Neuronal stem cell (in vitro differentiated cells): ENCODE results near the gene CDC20B. TPM values are rescaled to one million over a fixed set of nuclear protein-coding genes. Genes with fewer than 3 reads are reported as not detected.

ENCODE experiments used
- DNase-seq: peaks from one replicate; pipeline ENCODE4 v3.0.0-alpha.2; 2013; ENCODE audit warnings: low spot score
- H2AFZ ChIP-seq: one replicate; pipeline ENCODE4 v1.6.1; 2013; ENCODE audit warnings: mild to moderate bottlenecking, low read length, inconsistent platforms
- H2AK5ac ChIP-seq: 2 replicates; pipeline ENCODE4 v1.6.1; 2013; ENCODE audit warnings: low read depth, mild to moderate bottlenecking, inconsistent platforms, low read length, moderate library complexity, mixed read lengths
- H2BK120ac ChIP-seq: 2 replicates; pipeline ENCODE4 v1.6.1; 2013; ENCODE audit warnings: low read depth, mild to moderate bottlenecking, inconsistent platforms, low read length, moderate library complexity, mixed read lengths
- H2BK12ac ChIP-seq: one replicate; pipeline ENCODE4 v1.6.1; 2013; ENCODE audit warnings: low read length, inconsistent platforms
- H2BK15ac ChIP-seq: 2 replicates; pipeline ENCODE4 v1.6.1; 2013; ENCODE audit warnings: mild to moderate bottlenecking, low read length, inconsistent platforms, mixed read lengths
- H2BK5ac ChIP-seq: one replicate; pipeline ENCODE4 v1.6.1; 2013; ENCODE audit warnings: inconsistent platforms, mild to moderate bottlenecking, low read length, moderate library complexity
- H3K14ac ChIP-seq: one replicate; pipeline ENCODE4 v1.6.1; 2013; ENCODE audit warnings: low read length, inconsistent platforms
- H3K18ac ChIP-seq: 2 replicates; pipeline ENCODE4 v1.6.1; 2013; ENCODE audit warnings: low read length, inconsistent platforms
- H3K23ac ChIP-seq: 2 replicates; pipeline ENCODE4 v1.6.1; 2013; ENCODE audit warnings: low read depth, mild to moderate bottlenecking, mixed read lengths, low read length, inconsistent platforms; ENCODE audit not compliant: poor library complexity
- H3K27ac ChIP-seq: replicated peaks from 3 replicates; pipeline ENCODE4 v1.5.1; 2013; ENCODE audit warnings: low read length, inconsistent platforms
- H3K27me3 ChIP-seq, 3 experiments: 2 replicates each; pipeline ENCODE4 v1.6.1; 2013; ENCODE audit warnings: low read length in 3 of 3, mild to moderate bottlenecking in 2 of 3, inconsistent platforms in 1 of 3, low read depth in 1 of 3, mixed read lengths in 1 of 3, moderate library complexity in 1 of 3; ENCODE audit not compliant: control insufficient read depth in 3 of 3, insufficient read depth in 3 of 3
- H3K36me3 ChIP-seq, 2 donors: replicated peaks in 1 of 2; 2 replicates each; pipeline ENCODE4 v1.6.1; 2013; ENCODE audit warnings: low read length in 2 of 2; ENCODE audit not compliant: control insufficient read depth in 2 of 2, insufficient read depth in 2 of 2
- H3K4ac ChIP-seq: 2 replicates; pipeline ENCODE4 v1.6.1; 2013; ENCODE audit warnings: inconsistent platforms, mild to moderate bottlenecking, low read length, moderate library complexity
- H3K4me1 ChIP-seq, 2 donors: 1 replicate in 1 of 2; 2 replicates in 1 of 2; pipeline ENCODE4 v1.6.1; 2013; ENCODE audit warnings: low read length in 2 of 2, low read depth in 1 of 2; ENCODE audit not compliant: control insufficient read depth in 2 of 2, insufficient read depth in 1 of 2
- H3K4me2 ChIP-seq: one replicate; pipeline ENCODE4 v1.6.1; 2013; ENCODE audit warnings: mild to moderate bottlenecking, low read length, inconsistent platforms; ENCODE audit not compliant: insufficient read depth, poor library complexity, severe bottlenecking
- H3K4me3 ChIP-seq, 2 donors: 2 replicates each; pipeline ENCODE4 v1.5.1; 2013; ENCODE audit warnings: low read length in 2 of 2, mild to moderate bottlenecking in 2 of 2, inconsistent platforms in 1 of 2, moderate library complexity in 1 of 2
- H3K79me1 ChIP-seq: one replicate; pipeline ENCODE4 v1.6.1; 2013; ENCODE audit warnings: low read depth, mild to moderate bottlenecking, inconsistent platforms, low read length, moderate library complexity
- H3K9ac ChIP-seq: one replicate; pipeline ENCODE4 v1.6.1; 2013; ENCODE audit warnings: mild to moderate bottlenecking, low read depth, low read length, inconsistent platforms; ENCODE audit not compliant: poor library complexity
- H3K9me3 ChIP-seq, 2 donors: replicated peaks in 1 of 2; 2 replicates each; pipeline versions ENCODE3 to v1.6.1; 2013; ENCODE audit warnings: low read length in 2 of 2, mild to moderate bottlenecking in 2 of 2, inconsistent platforms in 1 of 2, low read depth in 1 of 2, mixed read lengths in 1 of 2, moderate library complexity in 1 of 2; ENCODE audit not compliant: control insufficient read depth in 2 of 2, insufficient read depth in 1 of 2
- H4K8ac ChIP-seq: one replicate; pipeline ENCODE4 v1.6.1; 2013; ENCODE audit warnings: low read depth, mild to moderate bottlenecking, inconsistent platforms, low read length, moderate library complexity
- H4K91ac ChIP-seq: one replicate; pipeline ENCODE4 v1.6.1; 2013; ENCODE audit warnings: low read length, low read depth, mild to moderate bottlenecking, inconsistent platforms; ENCODE audit not compliant: poor library complexity
- WGBS, 2 donors: extraction: QIAGEN DNeasy Blood & Tissue Kit; methylation state at CpG; one replicate each; pipeline ENCODE4 v1.1.7; 2013; ENCODE audit warnings: missing lambda C conversion rate in 2 of 2, mixed read lengths in 1 of 2; ENCODE audit not compliant: insufficient read length in 2 of 2, insufficient replicate concordance in 1 of 2; ENCODE audit errors: extremely low coverage in 2 of 2; 5-methylcytosine and 5-hydroxymethylcytosine counted together
- polyA plus RNA-seq, 2 experiments: library from polyadenylated mRNA; stranded (reverse); fragments of 200-250 nt; gene quantifications; one replicate each; pipeline ENCODE4 v1.2.3, GENCODE V29; 2013

The CDC20B gene
- polyA plus RNA-seq (2013, experiment 1 of 2): not detected
- polyA plus RNA-seq (2013, experiment 2 of 2): 0.03 TPM

DNA sequence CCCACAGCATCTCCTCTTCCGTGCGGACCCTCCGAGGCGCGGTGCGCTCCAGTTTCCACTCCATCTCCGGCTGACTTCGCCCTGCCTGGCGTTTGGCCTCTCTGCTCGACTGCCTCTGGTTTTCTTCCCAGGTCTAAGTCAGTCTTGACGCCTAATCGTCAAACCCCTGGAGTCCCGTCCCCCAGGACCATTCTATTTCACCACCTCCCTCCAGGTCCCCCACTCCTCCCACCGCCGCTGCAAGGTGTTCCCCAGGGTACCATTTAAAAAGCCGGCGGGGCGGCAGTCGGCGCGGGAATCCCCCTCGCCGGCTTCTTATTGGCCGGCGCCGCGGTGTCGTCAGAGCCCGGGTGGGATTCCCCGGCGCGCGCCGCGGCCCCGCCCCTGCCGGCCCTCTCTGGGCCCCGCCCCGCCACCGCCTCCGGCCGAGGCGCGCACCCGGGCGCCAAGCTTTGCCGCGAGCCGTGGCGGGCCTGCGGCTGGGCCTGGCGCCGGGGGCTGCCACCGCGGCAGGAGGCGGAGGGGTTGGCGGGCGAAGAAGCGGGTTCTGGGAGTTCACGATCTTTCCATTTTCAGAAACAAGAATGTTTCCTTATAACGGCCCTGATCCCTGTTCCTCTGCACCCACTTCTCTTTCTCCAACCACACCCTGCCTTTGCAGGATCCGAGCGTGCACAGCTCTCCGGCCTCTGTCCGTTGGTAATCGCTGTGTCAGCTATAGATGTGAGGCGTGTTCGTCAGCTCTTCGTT is at the start of gene CDC20B:
Gene CDC20B (minus strand): TSS at position 241 of the 750 bp plus-strand sequence. CDS start 177 bp downstream, at position 64.
- Histone ChIP-seq H3K18ac (peak within 1 kb of the TSS; percentile 7), H2BK5ac (no peak within 1 kb of the TSS), H3K79me1 (no peaks in the 10 kb centered on the region), H3K23ac (no peak within 1 kb of the TSS), H3K4me1 (peaks cover 12 to 13% of the 10 kb centered on the region in 2 donors), H3K9ac (peak within 1 kb of the TSS; percentile 76), H4K91ac (no peak within 1 kb of the TSS), H2BK15ac (no peak within 1 kb of the TSS), H3K9me3 (no peaks in the 10 kb centered on the region), H3K27me3 (peaks cover 3 to 45% (median 32%) of the 10 kb centered on the region in 3 experiments), H3K4ac (no peak within 1 kb of the TSS), H2AK5ac (no peak within 1 kb of the TSS), H4K8ac (no peak within 1 kb of the TSS), H2BK12ac (no peak within 1 kb of the TSS), H3K4me3 (peak within 1 kb of the TSS; percentile 55 to 74), H3K36me3 (no peaks in the 10 kb centered on the region), H3K14ac (no peak within 1 kb of the TSS), H2BK120ac (no peak within 1 kb of the TSS), H2AFZ (peak within 1 kb of the TSS; percentile 97), H3K4me2 (peak within 1 kb of the TSS; percentile 91), H3K27ac (no peak within 1 kb of the TSS)
- peak; percentile 83 for DNase-seq
- no CpG with 5 or more reads among the region's 69 CpGs for WGBS, 2 donors

DNA sequence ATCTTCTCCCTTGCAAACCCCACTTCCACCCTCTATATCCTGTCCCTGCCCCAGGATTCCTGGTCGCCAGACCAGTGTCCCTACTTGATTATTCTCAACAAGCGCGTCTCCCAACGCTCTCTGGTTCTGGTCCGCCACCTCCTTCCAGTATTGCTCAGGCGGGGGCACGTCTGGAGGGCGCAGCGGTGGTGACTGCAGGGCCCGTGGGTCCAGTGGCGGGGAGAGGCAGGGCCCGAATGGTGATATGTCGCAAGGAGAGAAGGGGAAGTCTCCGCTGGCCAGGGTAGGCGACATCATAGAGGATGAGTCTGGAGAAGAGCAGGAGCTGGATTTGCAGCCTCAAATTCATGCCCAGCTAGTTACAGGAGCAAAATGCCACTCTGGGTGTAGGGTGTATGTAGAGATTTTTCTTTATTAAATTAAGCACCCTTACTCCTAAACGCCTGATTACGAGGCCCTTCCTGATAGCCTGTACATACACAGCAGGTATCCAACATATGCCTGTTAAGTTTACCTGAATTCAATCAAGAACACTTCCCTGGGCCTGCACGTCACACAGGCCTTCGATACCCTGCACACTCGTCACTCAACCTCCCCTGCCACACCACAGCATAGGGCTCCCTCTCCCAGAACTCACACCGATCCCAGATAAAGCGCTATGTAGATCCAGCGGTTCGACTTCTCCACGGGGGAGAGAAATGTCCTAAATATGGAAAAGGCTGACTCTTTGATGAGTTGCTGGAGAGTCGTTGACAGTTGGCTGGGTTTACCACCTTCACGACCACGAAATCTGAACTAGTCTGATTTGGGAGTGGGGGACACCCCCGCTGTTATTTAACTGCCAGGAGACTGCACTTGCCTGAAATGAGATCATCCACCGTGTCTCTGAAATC is 49.4 kb upstream of the CDC20B start:
- no peak for DNase-seq
- Histone ChIP-seq H3K4me2 (no peak overlapping the region), H2BK15ac (no peak overlapping the region), H3K4me1 (peaks cover 5 to 7% of the 10 kb centered on the region in 2 donors), H2BK12ac (no peak overlapping the region), H3K4ac (no peak overlapping the region), H3K23ac (no peak overlapping the region), H3K9ac (no peak overlapping the region), H2BK120ac (no peak overlapping the region), H3K79me1 (no peaks in the 10 kb centered on the region), H2BK5ac (no peak overlapping the region), H3K18ac (no peak overlapping the region), H3K9me3 (peaks cover 3 to 12% of the 10 kb centered on the region in 2 donors), H4K91ac (no peak overlapping the region), H3K27ac (no peak overlapping the region), H4K8ac (no peak overlapping the region), H2AK5ac (no peak overlapping the region), H3K27me3 (peaks cover 47 to 97% (median 80%) of the 10 kb centered on the region in 3 experiments), H3K14ac (no peak overlapping the region), H3K36me3 (no peaks in the 10 kb centered on the region), H3K4me3 (no peak overlapping the region), H2AFZ (no peak overlapping the region)
- no CpG with 5 or more reads among the region's 30 CpGs for WGBS, 2 donors

DNA sequence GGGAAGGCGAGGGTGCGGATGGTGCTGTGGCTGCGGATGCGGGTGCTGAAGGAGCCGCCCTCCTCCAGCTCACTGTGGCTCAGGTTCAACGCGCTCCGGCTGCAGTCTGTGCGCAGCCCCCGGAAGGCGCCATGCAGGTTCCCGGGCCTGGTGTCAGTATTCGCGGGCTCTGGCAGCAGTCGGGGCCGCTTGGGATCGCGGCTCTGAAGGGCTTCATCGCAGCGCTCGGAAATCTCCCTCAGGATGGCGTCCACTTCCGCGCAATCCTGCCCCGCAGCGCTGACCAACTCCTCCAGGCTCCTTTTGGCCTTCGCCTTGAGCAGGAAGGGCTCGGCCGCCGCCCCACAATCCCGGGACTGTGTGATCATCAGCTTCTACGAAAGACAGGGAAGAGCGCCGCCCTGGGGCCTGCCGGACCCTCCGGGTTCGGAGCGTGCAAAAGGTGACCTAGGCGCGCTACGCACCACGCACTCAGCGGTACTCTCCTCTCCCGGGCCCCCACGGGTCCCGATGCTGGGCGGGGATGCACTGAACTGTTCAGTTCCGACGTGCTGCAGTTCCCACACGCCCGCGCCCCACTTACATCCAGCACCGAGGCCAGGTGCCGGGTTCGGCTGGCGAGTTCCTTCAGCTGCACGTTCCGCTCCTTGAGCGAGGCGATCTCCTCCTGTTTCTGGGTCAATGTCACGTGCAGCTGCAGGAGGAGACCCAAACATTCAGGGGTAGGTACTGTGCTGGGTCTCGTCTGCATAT is 47.6 kb upstream of the CDC20B start:
- Histone ChIP-seq H2AK5ac (no peak overlapping the region), H2BK5ac (no peak overlapping the region), H3K27ac (no peak overlapping the region), H3K79me1 (no peaks in the 10 kb centered on the region), H3K4me3 (peak overlapping the region; percentile 40 to 75), H3K36me3 (no peaks in the 10 kb centered on the region), H3K9me3 (peaks cover 3 to 12% of the 10 kb centered on the region in 2 donors), H3K4me1 (peaks cover 5 to 7% of the 10 kb centered on the region in 2 donors), H4K8ac (no peak overlapping the region), H3K27me3 (peaks cover 39 to 90% (median 64%) of the 10 kb centered on the region in 3 experiments), H2BK15ac (no peak overlapping the region), H3K9ac (peak overlapping the region; percentile 83), H3K4me2 (peak overlapping the region; percentile 63), H3K14ac (no peak overlapping the region), H2BK12ac (no peak overlapping the region), H3K18ac (peak overlapping the region; percentile 60), H4K91ac (no peak overlapping the region), H3K23ac (peak overlapping the region; percentile 17), H3K4ac (no peak overlapping the region), H2AFZ (peak overlapping the region; percentile 98), H2BK120ac (no peak overlapping the region)
- no peak for DNase-seq
- WGBS, 2 donors: no CpG with 5 or more reads among the region's 62 CpGs
